ENCODE measurements around the gene SNF8.

Gene SNF8

DNA sequence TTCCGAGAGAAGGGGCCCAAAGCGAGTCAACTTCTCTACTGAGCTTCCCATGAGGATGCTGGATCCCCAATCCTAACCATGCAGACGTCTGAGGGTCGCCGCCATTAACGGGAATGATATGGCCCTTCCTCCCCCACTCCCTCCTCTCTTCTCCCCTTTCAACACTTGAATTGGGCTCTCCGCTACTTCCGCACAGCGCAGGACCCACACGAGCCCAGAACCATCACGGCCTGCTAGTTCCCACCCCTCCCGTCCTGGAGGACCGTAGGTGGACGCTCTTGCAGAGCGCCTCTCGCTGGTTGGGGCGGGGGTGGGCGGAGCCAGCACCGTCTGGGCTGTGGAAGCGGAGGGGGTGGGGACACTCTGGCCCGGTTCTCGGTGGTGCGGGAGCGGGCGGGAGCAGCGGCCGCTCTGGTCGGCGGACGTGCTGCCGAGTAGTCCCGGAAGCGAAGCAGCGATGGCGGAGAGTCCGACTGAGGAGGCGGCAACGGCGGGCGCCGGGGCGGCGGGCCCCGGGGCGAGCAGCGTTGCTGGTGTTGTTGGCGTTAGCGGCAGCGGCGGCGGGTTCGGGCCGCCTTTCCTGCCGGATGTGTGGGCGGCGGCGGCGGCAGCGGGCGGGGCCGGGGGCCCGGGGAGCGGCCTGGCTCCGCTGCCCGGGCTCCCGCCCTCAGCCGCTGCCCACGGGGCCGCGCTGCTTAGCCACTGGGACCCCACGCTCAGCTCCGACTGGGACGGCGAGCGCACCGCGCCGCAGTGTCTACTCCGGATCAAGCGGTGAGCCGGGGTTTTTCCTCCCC is 36.4 kb downstream of the SNF8 start, which contains the start of gene UBE2Z (continued):
- TF ChIP-seq, protein P1, sequence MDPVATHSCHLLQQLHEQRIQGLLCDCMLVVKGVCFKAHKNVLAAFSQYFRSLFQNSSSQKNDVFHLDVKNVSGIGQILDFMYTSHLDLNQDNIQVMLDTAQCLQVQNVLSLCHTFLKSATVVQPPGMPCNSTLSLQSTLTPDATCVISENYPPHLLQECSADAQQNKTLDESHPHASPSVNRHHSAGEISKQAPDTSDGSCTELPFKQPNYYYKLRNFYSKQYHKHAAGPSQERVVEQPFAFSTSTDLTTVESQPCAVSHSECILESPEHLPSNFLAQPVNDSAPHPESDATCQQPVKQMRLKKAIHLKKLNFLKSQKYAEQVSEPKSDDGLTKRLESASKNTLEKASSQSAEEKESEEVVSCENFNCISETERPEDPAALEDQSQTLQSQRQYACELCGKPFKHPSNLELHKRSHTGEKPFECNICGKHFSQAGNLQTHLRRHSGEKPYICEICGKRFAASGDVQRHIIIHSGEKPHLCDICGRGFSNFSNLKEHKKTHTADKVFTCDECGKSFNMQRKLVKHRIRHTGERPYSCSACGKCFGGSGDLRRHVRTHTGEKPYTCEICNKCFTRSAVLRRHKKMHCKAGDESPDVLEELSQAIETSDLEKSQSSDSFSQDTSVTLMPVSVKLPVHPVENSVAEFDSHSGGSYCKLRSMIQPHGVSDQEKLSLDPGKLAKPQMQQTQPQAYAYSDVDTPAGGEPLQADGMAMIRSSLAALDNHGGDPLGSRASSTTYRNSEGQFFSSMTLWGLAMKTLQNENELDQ (tag by site-specific recombination; IDR thresholded peaks at IDR 0.05; ENCODE audit: low read depth): no peak
- TF ChIP-seq, protein P2, sequence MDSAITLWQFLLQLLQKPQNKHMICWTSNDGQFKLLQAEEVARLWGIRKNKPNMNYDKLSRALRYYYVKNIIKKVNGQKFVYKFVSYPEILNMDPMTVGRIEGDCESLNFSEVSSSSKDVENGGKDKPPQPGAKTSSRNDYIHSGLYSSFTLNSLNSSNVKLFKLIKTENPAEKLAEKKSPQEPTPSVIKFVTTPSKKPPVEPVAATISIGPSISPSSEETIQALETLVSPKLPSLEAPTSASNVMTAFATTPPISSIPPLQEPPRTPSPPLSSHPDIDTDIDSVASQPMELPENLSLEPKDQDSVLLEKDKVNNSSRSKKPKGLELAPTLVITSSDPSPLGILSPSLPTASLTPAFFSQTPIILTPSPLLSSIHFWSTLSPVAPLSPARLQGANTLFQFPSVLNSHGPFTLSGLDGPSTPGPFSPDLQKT (IDR thresholded peaks at IDR 0.05; ENCODE audit: borderline replicate concordance, low read depth, low read length): no peak
- TF ChIP-seq ZBTB21 (tag by site-specific recombination; IDR thresholded peaks at IDR 0.05) (peak; percentile 26; the same call in 1 of the 2 replicates), ZNF221 (tag by site-specific recombination; IDR thresholded peaks at IDR 0.05; ENCODE audit: borderline replicate concordance) (no peak), ZNF768 (tag by site-specific recombination; IDR thresholded peaks at IDR 0.05) (no peak), ZNF654 (tag by site-specific recombination; IDR thresholded peaks at IDR 0.05; ENCODE audit: low read depth) (no peak), ZIC2 (tag by site-specific recombination; IDR thresholded peaks at IDR 0.05) (no peak), ZNF426 (tag by site-specific recombination; IDR thresholded peaks at IDR 0.05) (no peak), SALL2 (tag by site-specific recombination; IDR thresholded peaks at IDR 0.05; ENCODE audit: borderline replicate concordance) (no peak), ZFP3 (tag by site-specific recombination; IDR thresholded peaks at IDR 0.05; ENCODE audit: low read depth) (no peak), ZNF292 (tag by site-specific recombination; IDR thresholded peaks at IDR 0.05; ENCODE audit: borderline replicate concordance, low read depth) (no peak), ZNF629 (tag by site-specific recombination; IDR thresholded peaks at IDR 0.05) (peak; percentile 72), ZNF623 (tag by site-specific recombination; IDR thresholded peaks at IDR 0.05) (no peak), ZNF610 (tag by site-specific recombination; IDR thresholded peaks at IDR 0.05; ENCODE audit: borderline replicate concordance) (peak; percentile 68), ZNF391 (tag by site-specific recombination; IDR thresholded peaks at IDR 0.05; ENCODE audit: borderline replicate concordance, low read depth) (no peak), ZNF747 (tag by site-specific recombination; IDR thresholded peaks at IDR 0.05) (no peak)
- TF ChIP-seq, protein P3, sequence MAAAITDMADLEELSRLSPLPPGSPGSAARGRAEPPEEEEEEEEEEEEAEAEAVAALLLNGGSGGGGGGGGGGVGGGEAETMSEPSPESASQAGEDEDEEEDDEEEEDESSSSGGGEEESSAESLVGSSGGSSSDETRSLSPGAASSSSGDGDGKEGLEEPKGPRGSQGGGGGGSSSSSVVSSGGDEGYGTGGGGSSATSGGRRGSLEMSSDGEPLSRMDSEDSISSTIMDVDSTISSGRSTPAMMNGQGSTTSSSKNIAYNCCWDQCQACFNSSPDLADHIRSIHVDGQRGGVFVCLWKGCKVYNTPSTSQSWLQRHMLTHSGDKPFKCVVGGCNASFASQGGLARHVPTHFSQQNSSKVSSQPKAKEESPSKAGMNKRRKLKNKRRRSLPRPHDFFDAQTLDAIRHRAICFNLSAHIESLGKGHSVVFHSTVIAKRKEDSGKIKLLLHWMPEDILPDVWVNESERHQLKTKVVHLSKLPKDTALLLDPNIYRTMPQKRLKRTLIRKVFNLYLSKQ (tag by site-specific recombination; IDR thresholded peaks at IDR 0.05; ENCODE audit: borderline replicate concordance): no peak
- TF ChIP-seq, protein P4, sequence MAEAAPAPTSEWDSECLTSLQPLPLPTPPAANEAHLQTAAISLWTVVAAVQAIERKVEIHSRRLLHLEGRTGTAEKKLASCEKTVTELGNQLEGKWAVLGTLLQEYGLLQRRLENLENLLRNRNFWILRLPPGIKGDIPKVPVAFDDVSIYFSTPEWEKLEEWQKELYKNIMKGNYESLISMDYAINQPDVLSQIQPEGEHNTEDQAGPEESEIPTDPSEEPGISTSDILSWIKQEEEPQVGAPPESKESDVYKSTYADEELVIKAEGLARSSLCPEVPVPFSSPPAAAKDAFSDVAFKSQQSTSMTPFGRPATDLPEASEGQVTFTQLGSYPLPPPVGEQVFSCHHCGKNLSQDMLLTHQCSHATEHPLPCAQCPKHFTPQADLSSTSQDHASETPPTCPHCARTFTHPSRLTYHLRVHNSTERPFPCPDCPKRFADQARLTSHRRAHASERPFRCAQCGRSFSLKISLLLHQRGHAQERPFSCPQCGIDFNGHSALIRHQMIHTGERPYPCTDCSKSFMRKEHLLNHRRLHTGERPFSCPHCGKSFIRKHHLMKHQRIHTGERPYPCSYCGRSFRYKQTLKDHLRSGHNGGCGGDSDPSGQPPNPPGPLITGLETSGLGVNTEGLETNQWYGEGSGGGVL (tag by site-specific recombination; IDR thresholded peaks at IDR 0.05): peak; percentile 91
- TF ChIP-seq, protein P5, sequence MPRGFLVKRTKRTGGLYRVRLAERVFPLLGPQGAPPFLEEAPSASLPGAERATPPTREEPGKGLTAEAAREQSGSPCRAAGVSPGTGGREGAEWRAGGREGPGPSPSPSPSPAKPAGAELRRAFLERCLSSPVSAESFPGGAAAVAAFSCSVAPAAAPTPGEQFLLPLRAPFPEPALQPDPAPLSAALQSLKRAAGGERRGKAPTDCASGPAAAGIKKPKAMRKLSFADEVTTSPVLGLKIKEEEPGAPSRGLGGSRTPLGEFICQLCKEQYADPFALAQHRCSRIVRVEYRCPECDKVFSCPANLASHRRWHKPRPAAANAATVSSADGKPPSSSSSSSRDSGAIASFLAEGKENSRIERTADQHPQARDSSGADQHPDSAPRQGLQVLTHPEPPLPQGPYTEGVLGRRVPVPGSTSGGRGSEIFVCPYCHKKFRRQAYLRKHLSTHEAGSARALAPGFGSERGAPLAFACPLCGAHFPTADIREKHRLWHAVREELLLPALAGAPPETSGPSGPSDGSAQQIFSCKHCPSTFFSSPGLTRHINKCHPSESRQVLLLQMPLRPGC (tag by site-specific recombination; IDR thresholded peaks at IDR 0.05): peak; percentile 75
- TF ChIP-seq, protein P6, sequence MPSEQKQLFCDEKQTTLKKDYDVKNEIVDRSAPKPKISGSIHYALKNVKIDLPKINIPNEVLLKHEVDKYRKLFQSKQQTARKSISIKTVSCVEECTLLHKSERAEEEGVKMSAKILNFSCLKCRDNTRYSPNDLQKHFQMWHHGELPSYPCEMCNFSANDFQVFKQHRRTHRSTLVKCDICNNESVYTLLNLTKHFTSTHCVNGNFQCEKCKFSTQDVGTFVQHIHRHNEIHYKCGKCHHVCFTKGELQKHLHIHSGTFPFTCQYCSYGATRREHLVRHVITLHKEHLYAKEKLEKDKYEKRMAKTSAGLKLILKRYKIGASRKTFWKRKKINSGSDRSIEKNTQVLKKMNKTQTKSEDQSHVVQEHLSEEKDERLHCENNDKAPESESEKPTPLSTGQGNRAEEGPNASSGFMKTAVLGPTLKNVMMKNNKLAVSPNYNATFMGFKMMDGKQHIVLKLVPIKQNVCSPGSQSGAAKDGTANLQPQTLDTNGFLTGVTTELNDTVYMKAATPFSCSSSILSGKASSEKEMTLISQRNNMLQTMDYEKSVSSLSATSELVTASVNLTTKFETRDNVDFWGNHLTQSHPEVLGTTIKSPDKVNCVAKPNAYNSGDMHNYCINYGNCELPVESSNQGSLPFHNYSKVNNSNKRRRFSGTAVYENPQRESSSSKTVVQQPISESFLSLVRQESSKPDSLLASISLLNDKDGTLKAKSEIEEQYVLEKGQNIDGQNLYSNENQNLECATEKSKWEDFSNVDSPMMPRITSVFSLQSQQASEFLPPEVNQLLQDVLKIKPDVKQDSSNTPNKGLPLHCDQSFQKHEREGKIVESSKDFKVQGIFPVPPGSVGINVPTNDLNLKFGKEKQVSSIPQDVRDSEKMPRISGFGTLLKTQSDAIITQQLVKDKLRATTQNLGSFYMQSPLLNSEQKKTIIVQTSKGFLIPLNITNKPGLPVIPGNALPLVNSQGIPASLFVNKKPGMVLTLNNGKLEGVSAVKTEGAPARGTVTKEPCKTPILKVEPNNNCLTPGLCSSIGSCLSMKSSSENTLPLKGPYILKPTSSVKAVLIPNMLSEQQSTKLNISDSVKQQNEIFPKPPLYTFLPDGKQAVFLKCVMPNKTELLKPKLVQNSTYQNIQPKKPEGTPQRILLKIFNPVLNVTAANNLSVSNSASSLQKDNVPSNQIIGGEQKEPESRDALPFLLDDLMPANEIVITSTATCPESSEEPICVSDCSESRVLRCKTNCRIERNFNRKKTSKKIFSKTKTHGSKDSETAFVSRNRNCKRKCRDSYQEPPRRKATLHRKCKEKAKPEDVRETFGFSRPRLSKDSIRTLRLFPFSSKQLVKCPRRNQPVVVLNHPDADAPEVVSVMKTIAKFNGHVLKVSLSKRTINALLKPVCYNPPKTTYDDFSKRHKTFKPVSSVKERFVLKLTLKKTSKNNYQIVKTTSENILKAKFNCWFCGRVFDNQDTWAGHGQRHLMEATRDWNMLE (tag by site-specific recombination; conservative IDR thresholded peaks at IDR 0.05; ENCODE audit: low read depth): 0 out of 2 replicates have a peak, but pooled peaks have one; percentile 39
- TF ChIP-seq, protein P7, sequence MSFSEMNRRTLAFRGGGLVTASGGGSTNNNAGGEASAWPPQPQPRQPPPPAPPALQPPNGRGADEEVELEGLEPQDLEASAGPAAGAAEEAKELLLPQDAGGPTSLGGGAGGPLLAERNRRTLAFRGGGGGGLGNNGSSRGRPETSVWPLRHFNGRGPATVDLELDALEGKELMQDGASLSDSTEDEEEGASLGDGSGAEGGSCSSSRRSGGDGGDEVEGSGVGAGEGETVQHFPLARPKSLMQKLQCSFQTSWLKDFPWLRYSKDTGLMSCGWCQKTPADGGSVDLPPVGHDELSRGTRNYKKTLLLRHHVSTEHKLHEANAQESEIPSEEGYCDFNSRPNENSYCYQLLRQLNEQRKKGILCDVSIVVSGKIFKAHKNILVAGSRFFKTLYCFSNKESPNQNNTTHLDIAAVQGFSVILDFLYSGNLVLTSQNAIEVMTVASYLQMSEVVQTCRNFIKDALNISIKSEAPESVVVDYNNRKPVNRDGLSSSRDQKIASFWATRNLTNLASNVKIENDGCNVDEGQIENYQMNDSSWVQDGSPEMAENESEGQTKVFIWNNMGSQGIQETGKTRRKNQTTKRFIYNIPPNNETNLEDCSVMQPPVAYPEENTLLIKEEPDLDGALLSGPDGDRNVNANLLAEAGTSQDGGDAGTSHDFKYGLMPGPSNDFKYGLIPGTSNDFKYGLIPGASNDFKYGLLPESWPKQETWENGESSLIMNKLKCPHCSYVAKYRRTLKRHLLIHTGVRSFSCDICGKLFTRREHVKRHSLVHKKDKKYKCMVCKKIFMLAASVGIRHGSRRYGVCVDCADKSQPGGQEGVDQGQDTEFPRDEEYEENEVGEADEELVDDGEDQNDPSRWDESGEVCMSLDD (tag by site-specific recombination; IDR thresholded peaks at IDR 0.05): peak; percentile 52; the same call in 1 of the 2 replicates

Measured in HEK293 (cell line).